ENCODE data around the gene FCN2.

DNA sequence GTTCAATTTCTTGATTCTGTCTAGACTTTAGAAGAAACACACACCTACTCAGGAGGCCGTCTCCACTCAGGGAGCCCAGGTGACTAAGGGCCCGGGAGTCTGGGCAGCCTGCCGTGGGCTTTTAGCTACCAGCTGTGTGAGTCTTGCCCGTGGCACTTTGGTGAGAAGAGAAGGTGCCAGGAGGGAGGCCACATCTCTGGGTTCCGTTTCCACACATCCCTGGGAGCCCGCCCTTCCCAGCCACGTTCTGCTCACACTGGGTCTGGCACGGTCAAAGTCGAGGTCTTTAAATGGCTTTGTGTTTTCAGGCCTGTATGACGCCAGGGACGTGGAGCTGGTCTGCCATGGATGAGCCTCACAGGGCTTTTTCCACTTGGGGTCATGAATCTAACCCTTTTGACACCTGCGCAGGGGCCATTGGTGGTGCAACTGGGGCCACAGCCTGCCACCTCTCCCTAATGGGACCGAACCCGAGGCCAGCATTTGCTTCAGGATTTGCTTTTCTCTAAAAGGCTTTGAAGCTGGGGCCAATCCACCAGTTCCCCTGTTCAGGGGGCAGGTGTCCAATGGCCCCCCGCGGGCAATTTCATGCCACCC lies 17.2 kb upstream of the FCN2 start:
- TF ChIP-seq CTCF (IDR thresholded peaks at IDR 0.05): no peak
- TF ChIP-seq MAFK (IDR thresholded peaks at IDR 0.05; ENCODE audit: partially characterized antibody): no peak

Data from A549 (cell line).